Measurements from ENCODE around the gene FMNL3. TPM values are rescaled to one million over a fixed set of nuclear protein-coding genes. Genes with fewer than 3 reads are reported as not detected.

FMNL3 gene
- total and polyA plus RNA-seq, 4 experiments from 2014 or later, result 3.9 to 28.1 (median 17.0) TPM

GRCh38 chr12:49671031-49671765, 36.0 kb downstream of the FMNL3 start:
- Mint-ChIP-seq H3K4me3 (peak overlapping the region; percentile 74 to 86 (median 78)), H3K27me3 (no peaks in the 10 kb centered on the region), H3K4me1 (peaks cover 75 to 97% (median 88%) of the 10 kb centered on the region in 4 donors), H3K27ac (peak overlapping the region; percentile 92 to 99 (median 97)), H3K9me3 (no peaks in the 10 kb centered on the region), H3K36me3 (peaks cover 0 to 3% of the 10 kb centered on the region in 2 donors)
- H3K4me1 ChIP-seq (ENCODE audit: insufficient read depth, low read length), result peaks cover 68% of the 10 kb centered on the region
- no peaks in the 10 kb centered on the region for H3K27me3 ChIP-seq (ENCODE audit: insufficient read depth, low read length)
- peak; percentile 54 to 85 (median 69) for DNase-seq
- intact Hi-C loops (cut with micrococcal nuclease), result loop anchor here (1.0 to 2.0 kb wide), 3 partner anchors 8 to 36 kb away; partner anchors contain the start of gene FMNL3
- peak overlapping the region; percentile 80 for H3K27ac ChIP-seq (ENCODE audit: low read depth, low read length)
- peak overlapping the region; percentile 21 to 55 for H3K4me3 ChIP-seq (ENCODE audit: low read length in 2 of 2)
- CTCF ChIA-PET (ENCODE audit: partially characterized antibody), result interaction anchor here (1.2 to 7.0 kb wide), 11 partner anchors 9 to 274 kb away, joined by 3 to 69 read pairs (median 7); partner anchors contain the start of genes FMNL3 and TMBIM6
- POLR2A ChIA-PET (ENCODE audit: partially characterized antibody), result interaction anchor here (0.7 to 7.3 kb wide), 15 partner anchors 8 to 304 kb away, joined by 3 to 83 read pairs (median 5); partner anchors contain the start of genes FMNL3, PRPF40B and SPATS2
- no peaks in the 10 kb centered on the region for H3K36me3 ChIP-seq (ENCODE audit: insufficient read depth, low read length)
- H3K9me3 ChIP-seq (ENCODE audit: control insufficient read depth in 1 of 2, low read length in 2 of 2), result no peaks in the 10 kb centered on the region

GRCh38 chr12:49669796-49670195, 37.4 kb downstream of the FMNL3 start:
- Histone ChIP-seq H3K4me3 (ENCODE audit: low read length in 2 of 2) (no peak overlapping the region), H3K4me1 (ENCODE audit: insufficient read depth, low read length) (peaks cover 65% of the 10 kb centered on the region), H3K9me3 (ENCODE audit: control insufficient read depth in 1 of 2, low read length in 2 of 2) (no peaks in the 10 kb centered on the region), H3K36me3 (ENCODE audit: insufficient read depth, low read length) (no peaks in the 10 kb centered on the region), H3K27ac (ENCODE audit: low read depth, low read length) (peak overlapping the region; percentile 80), H3K27me3 (ENCODE audit: insufficient read depth, low read length) (no peaks in the 10 kb centered on the region)
- ChIA-PET POLR2A (ENCODE audit: partially characterized antibody) (interaction anchor here (1.0 to 7.3 kb wide), 6 partner anchors 8 to 36 kb away, joined by 4 to 83 read pairs (median 6); partner anchors contain the start of gene FMNL3), CTCF (ENCODE audit: partially characterized antibody) (interaction anchor here (0.9 to 7.0 kb wide), 9 partner anchors 7 to 276 kb away, joined by 3 to 69 read pairs (median 12); partner anchors contain the start of genes FMNL3 and TMBIM6)
- peak overlapping the region in 6 of 8 donors; percentile 1 to 86 (median 34) for H3K4me3 Mint-ChIP-seq
- H3K27ac Mint-ChIP-seq, result peak overlapping the region; percentile 92 to 99 (median 97)
- H3K9me3 Mint-ChIP-seq, result no peaks in the 10 kb centered on the region
- DNase-seq, result no peak
- intact Hi-C loops (cut with micrococcal nuclease), result loop anchor here (2.0 kb wide), 1 partner anchor 25 kb away; no protein-coding TSS in a partner anchor
- H3K4me1 Mint-ChIP-seq, result peaks cover 74 to 97% (median 86%) of the 10 kb centered on the region in 4 donors
- H3K27me3 Mint-ChIP-seq, result no peaks in the 10 kb centered on the region
- peaks cover 0 to 7% of the 10 kb centered on the region in 2 donors for H3K36me3 Mint-ChIP-seq

- Mint-ChIP-seq H3K27ac (peak overlapping the region; percentile 70 to 94 (median 83)), H3K9me3 (no peaks in the 10 kb centered on the region), H3K36me3 (peaks cover 0 to 7% of the 10 kb centered on the region in 2 donors), H3K4me3 (peak overlapping the region in 2 of 8 donors; percentile 52 to 68), H3K4me1 (peaks cover 69 to 97% (median 86%) of the 10 kb centered on the region in 4 donors), H3K27me3 (no peaks in the 10 kb centered on the region)
- Histone ChIP-seq H3K4me3 (ENCODE audit: low read length in 2 of 2) (no peak overlapping the region), H3K36me3 (ENCODE audit: insufficient read depth, low read length) (no peaks in the 10 kb centered on the region), H3K4me1 (ENCODE audit: insufficient read depth, low read length) (peaks cover 65% of the 10 kb centered on the region), H3K27me3 (ENCODE audit: insufficient read depth, low read length) (no peaks in the 10 kb centered on the region), H3K27ac (ENCODE audit: low read depth, low read length) (no peak overlapping the region), H3K9me3 (ENCODE audit: control insufficient read depth in 1 of 2, low read length in 2 of 2) (no peaks in the 10 kb centered on the region)
- no peak for DNase-seq
- CTCF ChIA-PET (ENCODE audit: partially characterized antibody), result interaction anchor here (1.3 kb wide), 3 partner anchors 22 to 41 kb away, joined by 4 to 7 read pairs (median 5); no protein-coding TSS in a partner anchor
- intact Hi-C loops (cut with micrococcal nuclease), result no loop called here
- POLR2A ChIA-PET (ENCODE audit: partially characterized antibody), result interaction anchor here (0.6 to 1.0 kb wide), 2 partner anchors 19 to 22 kb away, joined by 3 to 4 read pairs; no protein-coding TSS in a partner anchor
Observed at GRCh38 chr12:49667325-49668090, 39.7 kb downstream of the FMNL3 start.

- H3K9me3 ChIP-seq (ENCODE audit: control insufficient read depth in 1 of 2, low read length in 2 of 2), result no peaks in the 10 kb centered on the region
- Mint-ChIP-seq H3K27ac (peak overlapping the region; percentile 7 to 99 (median 52)), H3K36me3 (peaks cover 7 to 9% of the 10 kb centered on the region in 2 donors), H3K4me3 (peak overlapping the region in 1 of 8 donors; percentile 20), H3K4me1 (peaks cover 71 to 97% (median 86%) of the 10 kb centered on the region in 4 donors), H3K27me3 (no peaks in the 10 kb centered on the region), H3K9me3 (no peaks in the 10 kb centered on the region)
- ChIA-PET CTCF (ENCODE audit: partially characterized antibody) (interaction anchor here (1.2 to 1.3 kb wide), 2 partner anchors 21 kb away, joined by 3 to 5 read pairs; no protein-coding TSS in a partner anchor), POLR2A (ENCODE audit: partially characterized antibody) (interaction anchor here (4.2 kb wide), 1 partner anchor 40 kb away, joined by 58 read pairs; the partner anchor contains the start of gene FMNL3)
- no peak overlapping the region for H3K4me3 ChIP-seq (ENCODE audit: low read length in 2 of 2)
- H3K4me1 ChIP-seq (ENCODE audit: insufficient read depth, low read length), result peaks cover 65% of the 10 kb centered on the region
- no peak for DNase-seq
- no peaks in the 10 kb centered on the region for H3K36me3 ChIP-seq (ENCODE audit: insufficient read depth, low read length)
- no peaks in the 10 kb centered on the region for H3K27me3 ChIP-seq (ENCODE audit: insufficient read depth, low read length)
- no peak overlapping the region for H3K27ac ChIP-seq (ENCODE audit: low read depth, low read length)
- intact Hi-C loops (cut with micrococcal nuclease), result no loop called here
Observed at GRCh38 chr12:49666176-49666575, 41.0 kb downstream of the FMNL3 start.

- no peak overlapping the region for H3K27ac ChIP-seq (ENCODE audit: low read depth, low read length)
- H3K9me3 ChIP-seq (ENCODE audit: control insufficient read depth in 1 of 2, low read length in 2 of 2), result no peaks in the 10 kb centered on the region
- DNase-seq, result no peak
- ChIA-PET POLR2A (ENCODE audit: partially characterized antibody) (interaction anchor here (0.6 to 4.2 kb wide), 3 partner anchors 40 to 520 kb away, joined by 3 to 58 read pairs (median 5); partner anchors contain the start of genes FMNL3 and NCKAP5L), CTCF (ENCODE audit: partially characterized antibody) (interaction anchor here (0.7 to 1.2 kb wide), 2 partner anchors 11 to 20 kb away, joined by 3 to 4 read pairs; no protein-coding TSS in a partner anchor)
- Mint-ChIP-seq H3K4me1 (peaks cover 67 to 94% (median 84%) of the 10 kb centered on the region in 4 donors), H3K27me3 (no peaks in the 10 kb centered on the region), H3K9me3 (no peaks in the 10 kb centered on the region), H3K4me3 (peak overlapping the region in 1 of 8 donors; percentile 74), H3K27ac (peak overlapping the region in 5 of 7 donors; percentile 38 to 99 (median 91)), H3K36me3 (peaks cover 9% of the 10 kb centered on the region in 2 donors)
- H3K27me3 ChIP-seq (ENCODE audit: insufficient read depth, low read length), result no peaks in the 10 kb centered on the region
- intact Hi-C loops (cut with micrococcal nuclease), result no loop called here
- H3K4me1 ChIP-seq (ENCODE audit: insufficient read depth, low read length), result peaks cover 65% of the 10 kb centered on the region
- no peak overlapping the region for H3K4me3 ChIP-seq (ENCODE audit: low read length in 2 of 2)
- H3K36me3 ChIP-seq (ENCODE audit: insufficient read depth, low read length), result no peaks in the 10 kb centered on the region
Observed at GRCh38 chr12:49665384-49665783, 41.8 kb downstream of the FMNL3 start.

GRCh38 chr12:49664591-49665239, 42.5 kb downstream of the FMNL3 start:
- Mint-ChIP-seq H3K36me3 (peaks cover 12 to 14% of the 10 kb centered on the region in 2 donors), H3K9me3 (no peaks in the 10 kb centered on the region), H3K4me3 (peak overlapping the region in 6 of 8 donors; percentile 5 to 74 (median 46)), H3K4me1 (peaks cover 64 to 94% (median 79%) of the 10 kb centered on the region in 4 donors), H3K27ac (peak overlapping the region; percentile 68 to 99 (median 88)), H3K27me3 (no peaks in the 10 kb centered on the region)
- ChIA-PET CTCF (ENCODE audit: partially characterized antibody) (interaction anchor here (1.2 to 2.8 kb wide), 4 partner anchors 10 to 45 kb away, joined by 3 to 29 read pairs (median 16); no protein-coding TSS in a partner anchor), POLR2A (ENCODE audit: partially characterized antibody) (interaction anchor here (2.2 to 5.5 kb wide), 4 partner anchors 8 to 163 kb away, joined by 5 to 83 read pairs (median 45); partner anchors contain the start of genes FMNL3 and NCKAP5L)
- intact Hi-C loops (cut with micrococcal nuclease), result no loop called here
- Histone ChIP-seq H3K9me3 (ENCODE audit: control insufficient read depth in 1 of 2, low read length in 2 of 2) (no peaks in the 10 kb centered on the region), H3K4me3 (ENCODE audit: low read length in 2 of 2) (no peak overlapping the region), H3K4me1 (ENCODE audit: insufficient read depth, low read length) (peaks cover 59% of the 10 kb centered on the region), H3K27me3 (ENCODE audit: insufficient read depth, low read length) (no peaks in the 10 kb centered on the region), H3K27ac (ENCODE audit: low read depth, low read length) (no peak overlapping the region), H3K36me3 (ENCODE audit: insufficient read depth, low read length) (no peaks in the 10 kb centered on the region)
- no peak for DNase-seq
